Activated CD4-positive, alpha-beta T cell treated with anti-CD3 and anti-CD28 coated beads, Interleukin-2, amount 10 ng/mL, durations not matched to agents 24 days and 14 days (primary cell): Measurements from ENCODE around the gene AAMP. TPM values are rescaled to one million over a fixed set of nuclear protein-coding genes. Genes with fewer than 3 reads are reported as not detected.

Source experiments
- total RNA-seq: library from RNA; stranded (reverse); gene quantifications from 2 replicates; pipeline ENCODE4 v1.2.3, GENCODE V29; 2022

AAMP gene
- total RNA-seq, 1 donor from 2014 or later: 89.0 TPM

Other genes with a start within 250 kb of the AAMP start
- gene RUFY4, start 200.9 kb downstream of the AAMP start, total RNA-seq: 0.52 and 1.8 TPM in 2 replicates
- 0.07 and 0.19 TPM in 2 replicates for gene CXCR2, start 144.1 kb downstream of the AAMP start, total RNA-seq
- not detected in 2 replicates for gene CXCR1, start 103.2 kb downstream of the AAMP start, total RNA-seq
- 515 and 516 TPM in 2 replicates for gene ARPC2, start 52.9 kb downstream of the AAMP start, total RNA-seq
- gene GPBAR1, start 9.1 kb downstream of the AAMP start, total RNA-seq: 0.40 and 0.68 TPM in 2 replicates
- gene PNKD, start 382 bp upstream of the AAMP start, total RNA-seq: 15.0 and 21.5 TPM in 2 replicates
- gene TMBIM1, start 22.4 kb upstream of the AAMP start, total RNA-seq: 62.6 and 63.1 TPM in 2 replicates
- not detected in 2 replicates for gene CATIP, start 86.7 kb upstream of the AAMP start, total RNA-seq
- 0.12 and 0.19 TPM in 2 replicates for gene SLC11A1, start 112.1 kb upstream of the AAMP start, total RNA-seq
- gene CTDSP1, start 129.7 kb upstream of the AAMP start, total RNA-seq: 103 and 106 TPM in 2 replicates
- not detected in 2 replicates for gene VIL1, start 149.0 kb upstream of the AAMP start, total RNA-seq